T-helper 17 cell (primary cell): ENCODE data around the gene ENPEP. TPM values are rescaled to one million over a fixed set of nuclear protein-coding genes. Genes with fewer than 3 reads are reported as not detected.

Experiments
- ATAC-seq: fragments of 150-1000 bp; cut with Tn5 transposase; 2 replicates; pipeline ENCODE4 v1.10.0; 2021; ENCODE audit warnings: mild to moderate bottlenecking, moderate library complexity
- DNase-seq, 3 donors: peaks; one replicate each; pipeline versions ENCODE4 v3.0.0 to v3.0.0-alpha.2; 2020 to 2021
- H3K9me3 ChIP-seq: one replicate; pipeline ENCODE4 v1.7.0; 2013; ENCODE audit warnings: low read length, mild to moderate bottlenecking; ENCODE audit not compliant: control insufficient read depth, poor library complexity, severe bottlenecking
- H3K27ac Mint-ChIP-seq: one replicate; pipeline ENCODE4 v1.8.0; 2022; ENCODE audit warnings: mild to moderate bottlenecking, moderate library complexity, mixed read lengths
- H3K27me3 Mint-ChIP-seq: one replicate; pipeline ENCODE4 v1.8.0; 2022; ENCODE audit warnings: mixed read lengths
- H3K36me3 Mint-ChIP-seq: one replicate; pipeline ENCODE4 v1.8.0; 2022; ENCODE audit warnings: low read depth, mixed read lengths
- H3K4me1 Mint-ChIP-seq: one replicate; pipeline ENCODE4 v1.8.0; 2022; ENCODE audit warnings: mild to moderate bottlenecking, mixed read lengths
- H3K4me3 Mint-ChIP-seq: one replicate; pipeline ENCODE4 v1.8.0; 2022; ENCODE audit warnings: mild to moderate bottlenecking, moderate library complexity, mixed read lengths
- total RNA-seq, 4 donors: library from RNA in 2 of 4; stranded (reverse) in 2 of 4; gene quantifications; one replicate each; pipeline ENCODE4 v1.2.3 and lab custom pipeline; 2022 to 2026

The ENPEP gene
- total RNA-seq, 2 donors from 2014 or later: not detected

DNA sequence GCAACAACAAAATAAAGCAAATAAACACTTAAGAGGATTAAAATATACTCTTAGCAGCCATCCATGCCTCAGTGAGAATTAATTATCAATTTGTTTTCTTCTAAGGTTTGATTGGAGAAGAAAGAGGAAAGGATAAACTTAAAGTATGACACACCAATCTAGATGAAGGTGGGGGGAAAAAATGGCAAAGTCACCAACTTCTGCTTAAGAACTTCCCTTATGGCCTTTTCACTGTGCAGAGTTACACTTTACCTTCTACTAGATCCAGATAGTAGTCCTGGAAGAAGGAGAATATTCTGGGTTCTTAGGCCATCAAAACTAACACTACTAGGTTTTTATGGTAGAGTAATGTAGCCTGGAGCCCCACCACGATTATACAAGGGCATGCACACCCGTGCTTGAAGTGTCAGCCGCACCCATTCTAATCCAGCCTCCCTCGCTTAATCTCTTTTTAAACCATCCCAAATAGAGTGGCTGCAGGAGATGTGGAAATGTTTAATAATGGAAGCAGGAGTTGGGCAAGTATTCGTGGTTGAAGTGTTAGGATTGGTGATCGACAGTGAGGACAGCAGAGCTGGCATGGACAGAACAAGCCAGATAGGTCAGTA is 14.1 kb downstream of the ENPEP start:
- H3K4me3 Mint-ChIP-seq: no peak overlapping the region
- peaks cover 3% of the 10 kb centered on the region for H3K36me3 Mint-ChIP-seq
- peaks cover 39% of the 10 kb centered on the region for H3K27me3 Mint-ChIP-seq
- H3K4me1 Mint-ChIP-seq: peaks cover 7% of the 10 kb centered on the region
- ATAC-seq (no peak), DNase-seq (no peak)
- H3K27ac Mint-ChIP-seq: no peak overlapping the region
- no peaks in the 10 kb centered on the region for H3K9me3 ChIP-seq

- Mint-ChIP-seq H3K27ac (no peak overlapping the region), H3K4me3 (no peak overlapping the region), H3K27me3 (peaks cover 24% of the 10 kb centered on the region), H3K36me3 (no peaks in the 10 kb centered on the region), H3K4me1 (no peaks in the 10 kb centered on the region)
- H3K9me3 ChIP-seq: no peaks in the 10 kb centered on the region
- ATAC-seq (no peak), DNase-seq (no peak)
Observed at GRCh38 chr4:110492522-110492921, 16.6 kb downstream of the ENPEP start.

DNA sequence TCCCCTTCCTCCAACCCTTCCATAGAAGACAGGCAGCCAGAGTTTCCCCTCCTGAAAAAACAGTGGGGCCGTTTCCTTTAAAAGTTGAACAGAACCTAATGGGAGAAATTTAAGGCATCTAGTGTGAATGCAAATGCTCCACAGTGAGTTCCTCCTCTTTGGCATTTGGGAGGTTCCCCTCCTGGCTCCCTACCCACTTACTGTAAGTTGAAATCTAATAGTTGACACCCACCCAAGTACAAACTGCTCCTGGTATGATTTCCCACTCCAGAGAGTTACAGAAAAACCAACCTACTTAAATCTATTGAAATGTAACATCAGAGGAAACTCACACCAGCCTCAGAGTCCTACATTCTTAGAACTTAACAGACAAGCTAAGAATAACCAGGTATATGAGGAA is 17.6 kb downstream of the ENPEP start:
- ATAC-seq (no peak), DNase-seq (no peak)
- H3K27me3 Mint-ChIP-seq: peaks cover 20% of the 10 kb centered on the region
- no peak overlapping the region for H3K27ac Mint-ChIP-seq
- no peak overlapping the region for H3K4me3 Mint-ChIP-seq
- H3K9me3 ChIP-seq: no peaks in the 10 kb centered on the region
- H3K36me3 Mint-ChIP-seq: no peaks in the 10 kb centered on the region
- no peaks in the 10 kb centered on the region for H3K4me1 Mint-ChIP-seq

- Mint-ChIP-seq H3K27ac (no peak overlapping the region), H3K36me3 (no peaks in the 10 kb centered on the region), H3K4me1 (peaks cover 2% of the 10 kb centered on the region), H3K4me3 (no peak overlapping the region), H3K27me3 (peaks cover 35% of the 10 kb centered on the region)
- no peaks in the 10 kb centered on the region for H3K9me3 ChIP-seq
- ATAC-seq (no peak), DNase-seq (no peak)
Observed at GRCh38 chr4:110498420-110498819, 22.5 kb downstream of the ENPEP start.

GRCh38 chr4:110499126-110499525 is 23.2 kb downstream of the ENPEP start:
- H3K9me3 ChIP-seq: no peaks in the 10 kb centered on the region
- ATAC-seq (no peak), DNase-seq (no peak)
- H3K4me3 Mint-ChIP-seq: no peak overlapping the region
- no peaks in the 10 kb centered on the region for H3K36me3 Mint-ChIP-seq
- peaks cover 2% of the 10 kb centered on the region for H3K4me1 Mint-ChIP-seq
- H3K27ac Mint-ChIP-seq: no peak overlapping the region
- H3K27me3 Mint-ChIP-seq: peaks cover 37% of the 10 kb centered on the region

GRCh38 chr4:110501826-110502225 is 25.9 kb downstream of the ENPEP start:
- Mint-ChIP-seq H3K27ac (no peak overlapping the region), H3K4me3 (no peak overlapping the region), H3K27me3 (peaks cover 33% of the 10 kb centered on the region), H3K36me3 (no peaks in the 10 kb centered on the region), H3K4me1 (peaks cover 2% of the 10 kb centered on the region)
- DNase-seq (no peak), ATAC-seq (no peak)
- no peaks in the 10 kb centered on the region for H3K9me3 ChIP-seq

DNA sequence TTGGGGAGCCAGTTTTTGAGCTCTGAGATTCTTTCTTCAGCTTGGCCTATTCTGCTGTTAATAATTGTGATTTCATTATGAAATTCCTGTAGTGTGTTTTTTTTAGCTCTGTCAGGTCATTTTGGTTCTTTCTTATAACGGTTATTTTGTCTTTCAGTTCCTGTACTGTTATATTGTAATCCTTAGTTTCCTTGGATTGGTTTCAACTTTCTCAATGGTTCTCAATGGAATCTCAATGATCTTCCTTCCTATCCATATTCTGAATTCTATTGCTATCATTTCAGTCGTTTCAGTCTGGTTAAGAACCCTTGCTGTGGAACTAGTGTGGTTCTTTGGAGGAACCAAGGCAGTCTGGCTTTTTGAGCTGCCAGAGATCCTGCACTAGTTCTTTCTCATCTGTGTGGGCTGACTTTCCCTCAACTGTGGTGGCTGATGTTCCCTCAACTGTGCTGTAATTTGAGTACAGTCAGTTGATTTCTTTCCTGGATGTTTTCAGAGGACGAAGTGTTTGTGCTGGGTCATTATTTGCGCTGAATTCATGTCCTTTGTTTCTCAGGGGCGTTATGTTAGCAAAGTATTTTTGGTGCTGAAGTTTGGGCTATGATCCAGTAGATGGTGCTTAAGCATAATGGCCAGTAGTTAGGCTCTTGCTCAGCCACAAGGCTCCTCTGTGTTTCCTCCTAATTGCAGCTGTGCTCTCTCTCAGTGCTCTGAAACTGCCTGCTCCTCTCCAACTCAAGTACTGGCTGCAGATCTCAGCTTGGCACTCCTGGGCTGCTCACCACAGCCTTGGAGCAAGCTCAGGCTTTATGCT is 27.5 kb downstream of the ENPEP start:
- peak overlapping the region; percentile 22 for H3K4me3 Mint-ChIP-seq
- H3K4me1 Mint-ChIP-seq: peaks cover 2% of the 10 kb centered on the region
- no peak overlapping the region for H3K27ac Mint-ChIP-seq
- peaks cover 33% of the 10 kb centered on the region for H3K27me3 Mint-ChIP-seq
- no peak for ATAC-seq
- H3K36me3 Mint-ChIP-seq: no peaks in the 10 kb centered on the region
- no peak for DNase-seq
- H3K9me3 ChIP-seq: no peaks in the 10 kb centered on the region

GRCh38 chr4:110504084-110504435 is 28.1 kb downstream of the ENPEP start:
- Mint-ChIP-seq H3K27ac (no peak overlapping the region), H3K4me1 (peaks cover 2% of the 10 kb centered on the region), H3K4me3 (peak overlapping the region; percentile 22), H3K36me3 (no peaks in the 10 kb centered on the region), H3K27me3 (peaks cover 28% of the 10 kb centered on the region)
- H3K9me3 ChIP-seq: no peaks in the 10 kb centered on the region
- ATAC-seq: no peak
- no peak for DNase-seq

DNA sequence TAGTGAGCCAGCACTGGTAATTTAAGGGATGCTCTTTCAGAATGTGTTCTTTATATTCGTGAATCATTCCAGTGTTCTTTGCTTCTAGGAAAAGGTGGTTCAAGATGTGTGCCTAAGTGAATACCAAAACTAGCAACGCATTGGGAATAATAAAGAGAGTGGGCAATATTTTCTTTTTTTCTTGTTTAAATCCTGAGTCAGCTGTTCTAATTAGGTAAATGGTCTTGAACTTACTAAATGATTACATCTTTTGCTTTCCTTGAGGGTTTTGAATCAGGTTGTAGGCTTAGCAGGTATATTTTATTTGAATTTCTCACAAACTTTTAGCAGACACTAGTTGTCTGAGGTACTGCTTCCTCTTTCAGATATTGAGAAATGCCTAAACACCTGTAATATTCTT is 29.5 kb downstream of the ENPEP start:
- no peak for ATAC-seq
- no peak overlapping the region for H3K27ac Mint-ChIP-seq
- peaks cover 23% of the 10 kb centered on the region for H3K27me3 Mint-ChIP-seq
- no peaks in the 10 kb centered on the region for H3K36me3 Mint-ChIP-seq
- H3K9me3 ChIP-seq: no peaks in the 10 kb centered on the region
- H3K4me1 Mint-ChIP-seq: peaks cover 2% of the 10 kb centered on the region
- no peak overlapping the region for H3K4me3 Mint-ChIP-seq
- no peak for DNase-seq

GRCh38 chr4:110508827-110509710 is 33.1 kb downstream of the ENPEP start:
- H3K9me3 ChIP-seq: no peaks in the 10 kb centered on the region
- Mint-ChIP-seq H3K4me3 (no peak overlapping the region), H3K36me3 (no peaks in the 10 kb centered on the region), H3K4me1 (no peaks in the 10 kb centered on the region), H3K27me3 (peaks cover 7% of the 10 kb centered on the region), H3K27ac (no peak overlapping the region)
- DNase-seq (no peak), ATAC-seq (no peak)

- H3K4me1 Mint-ChIP-seq: peaks cover 2% of the 10 kb centered on the region
- no peaks in the 10 kb centered on the region for H3K36me3 Mint-ChIP-seq
- H3K27me3 Mint-ChIP-seq: peaks cover 6% of the 10 kb centered on the region
- DNase-seq (no peak), ATAC-seq (no peak)
- H3K27ac Mint-ChIP-seq: no peak overlapping the region
- H3K4me3 Mint-ChIP-seq: no peak overlapping the region
- no peaks in the 10 kb centered on the region for H3K9me3 ChIP-seq
Observed at GRCh38 chr4:110510277-110510676, 34.3 kb downstream of the ENPEP start.

DNA sequence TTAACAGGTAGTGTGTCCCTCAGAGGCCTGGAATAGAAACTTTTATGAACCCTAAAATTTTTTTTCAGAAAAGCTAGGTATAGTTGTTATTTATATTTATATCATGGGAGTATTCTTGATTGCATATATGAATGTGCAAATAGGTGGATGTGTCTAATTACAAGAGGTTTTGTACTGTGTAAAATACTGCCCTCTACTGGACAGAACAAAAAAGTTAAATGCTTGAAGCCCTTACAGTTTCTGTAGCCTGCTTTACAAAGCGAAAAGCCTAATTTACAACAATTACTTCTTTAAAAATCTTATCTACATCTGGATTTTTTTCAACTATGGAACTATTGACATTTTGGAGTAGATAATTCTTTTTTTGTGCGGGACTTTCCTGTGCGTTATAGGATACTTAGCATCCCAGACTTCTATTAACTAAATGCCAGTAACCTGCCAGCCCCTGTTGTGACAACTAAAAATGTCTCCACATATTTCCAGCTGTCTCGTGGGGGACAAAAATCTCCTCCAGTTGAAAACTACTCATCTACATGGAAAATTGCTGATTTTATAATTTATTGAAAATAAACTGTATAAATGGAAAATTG is 35.1 kb downstream of the ENPEP start:
- no peak for DNase-seq
- Mint-ChIP-seq H3K27me3 (peaks cover 1% of the 10 kb centered on the region), H3K36me3 (no peaks in the 10 kb centered on the region), H3K4me1 (peaks cover 5% of the 10 kb centered on the region), H3K27ac (no peak overlapping the region), H3K4me3 (no peak overlapping the region)
- ATAC-seq: peak; percentile 69
- H3K9me3 ChIP-seq: no peaks in the 10 kb centered on the region

DNA sequence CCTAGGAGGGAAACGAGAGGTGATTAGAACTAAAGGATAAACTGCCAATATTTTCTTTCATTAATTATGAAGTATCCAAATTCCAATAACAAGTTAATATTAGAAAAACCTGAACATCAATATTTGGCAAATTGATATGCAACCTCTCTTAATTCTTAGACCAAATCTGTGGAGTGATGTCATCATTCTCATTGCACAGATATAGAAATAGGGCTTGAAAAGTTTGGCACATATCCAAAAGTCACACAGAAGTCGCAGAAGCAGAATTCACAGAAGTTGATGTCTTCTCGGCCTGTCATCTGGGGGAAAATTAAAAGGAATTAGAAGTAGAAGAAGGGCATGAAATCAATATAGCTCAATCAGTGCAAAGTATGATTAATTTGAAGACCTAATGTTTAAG is 36.9 kb downstream of the ENPEP start:
- H3K4me3 Mint-ChIP-seq: no peak overlapping the region
- DNase-seq: no peak
- H3K27me3 Mint-ChIP-seq: peaks cover 2% of the 10 kb centered on the region

More for the DNA sequence above, 36.9 kb downstream of the ENPEP start:
- no peaks in the 10 kb centered on the region for H3K9me3 ChIP-seq
- ATAC-seq: no peak
- no peak overlapping the region for H3K27ac Mint-ChIP-seq
- no peaks in the 10 kb centered on the region for H3K36me3 Mint-ChIP-seq
- H3K4me1 Mint-ChIP-seq: peaks cover 9% of the 10 kb centered on the region
